ENCODE results near the gene E2F3.

The E2F3 gene

DNA sequence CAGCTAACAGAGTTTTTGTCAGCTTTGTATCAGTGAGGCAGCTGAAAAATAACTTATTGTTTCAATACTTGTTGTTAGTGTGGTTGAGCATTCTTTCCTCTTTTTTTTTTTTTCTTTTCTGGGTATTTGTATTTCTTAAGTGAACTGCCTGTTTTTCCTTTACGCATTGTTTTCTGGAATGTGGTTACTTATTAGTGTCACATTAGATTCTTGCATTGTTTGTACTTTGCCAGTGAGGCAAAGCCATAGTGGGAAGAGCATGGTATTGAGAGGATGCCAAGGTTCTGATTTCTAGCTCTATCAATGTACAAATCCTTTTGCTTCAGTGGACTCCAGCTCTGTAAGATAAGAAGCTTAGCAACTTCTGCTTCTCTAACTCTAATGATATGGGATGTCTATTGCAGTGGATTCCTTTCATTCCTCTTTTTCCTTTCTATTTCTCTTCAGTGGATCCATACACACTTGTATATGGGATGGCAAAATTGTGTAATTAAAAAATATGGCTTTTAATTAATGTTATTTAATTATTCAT, 136.5 kb downstream of the E2F3 start:
- DNase-seq = no peak

DNA sequence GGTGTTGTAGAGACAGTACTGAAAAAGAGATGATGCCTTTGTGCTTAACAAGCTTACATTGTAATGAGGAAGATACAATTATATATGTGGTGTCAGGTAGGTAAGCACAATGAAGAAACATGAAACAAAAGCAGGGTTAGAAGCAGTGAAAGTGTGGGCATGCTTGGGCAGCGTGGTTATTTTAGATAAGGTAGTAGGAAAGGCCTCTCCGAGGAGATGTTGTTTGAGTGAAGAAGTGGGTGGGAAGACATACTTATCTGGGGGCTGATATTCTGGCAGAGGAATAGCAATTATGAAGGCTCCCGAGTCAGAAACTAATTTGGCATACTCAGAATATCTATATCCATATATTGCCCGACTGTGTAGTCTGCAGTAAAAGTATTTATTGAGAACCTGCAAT, 137.2 kb downstream of the E2F3 start:
- DNase-seq = no peak

DNA sequence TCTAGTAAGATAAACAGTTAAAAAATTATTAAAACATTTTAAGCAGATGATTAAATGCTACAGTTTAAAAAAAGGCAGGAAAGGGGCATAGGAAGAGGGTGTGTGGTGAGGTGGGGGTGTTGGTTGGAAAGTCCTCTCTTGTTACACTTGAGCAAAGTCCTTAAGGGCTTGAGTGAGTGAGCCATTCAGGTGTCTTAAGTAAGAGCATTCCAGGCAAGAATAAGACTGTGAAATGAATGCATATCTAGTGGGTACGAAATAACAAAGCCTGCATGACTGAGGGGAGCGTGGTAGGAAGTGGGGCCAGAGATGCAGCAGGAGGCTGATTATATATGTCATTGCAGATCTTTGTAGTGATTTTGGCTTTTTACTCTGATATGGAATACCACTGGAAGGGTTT, 137.7 kb downstream of the E2F3 start:
- DNase-seq = no peak

DNA sequence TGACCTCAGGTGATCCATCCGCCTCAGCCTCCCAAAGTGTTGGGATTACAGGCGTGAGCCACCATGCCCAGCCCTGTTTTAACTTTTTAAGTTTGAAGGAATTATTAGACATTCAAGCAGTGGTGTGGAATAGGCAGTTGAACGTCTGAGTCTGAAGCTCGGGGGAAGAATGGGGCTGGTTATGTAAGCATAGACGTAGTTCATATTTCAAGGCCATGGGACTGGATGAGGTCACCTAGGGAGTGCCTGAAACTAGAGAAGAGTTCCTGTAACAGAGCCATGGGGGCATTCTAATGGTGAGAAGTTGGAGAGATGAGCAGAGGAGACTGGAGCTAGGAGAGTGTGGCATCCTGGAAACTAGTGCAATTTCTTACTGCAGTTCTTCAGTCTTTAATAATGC, 139.0 kb downstream of the E2F3 start:
- DNase-seq = no peak

DNA sequence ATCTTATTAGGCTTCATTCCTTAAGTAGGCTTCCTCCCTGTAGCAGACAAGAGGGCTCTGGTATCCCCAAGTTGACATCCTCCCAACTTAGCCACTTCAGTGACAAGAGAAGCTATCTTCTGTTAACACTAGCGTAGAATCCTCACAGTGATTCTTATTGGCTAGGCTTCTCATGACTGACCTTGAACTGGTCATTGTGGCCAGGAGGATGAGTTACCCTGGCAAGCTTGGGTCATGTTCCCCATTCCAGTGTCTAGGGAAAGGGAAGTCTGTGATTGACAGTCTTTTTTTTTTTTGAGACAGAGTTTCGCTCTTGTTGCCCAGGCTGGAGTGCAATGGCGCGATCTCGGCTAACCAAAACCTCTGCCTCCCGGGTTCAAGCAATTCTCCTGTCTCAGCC, 139.7 kb downstream of the E2F3 start:
- no peak for DNase-seq

DNA sequence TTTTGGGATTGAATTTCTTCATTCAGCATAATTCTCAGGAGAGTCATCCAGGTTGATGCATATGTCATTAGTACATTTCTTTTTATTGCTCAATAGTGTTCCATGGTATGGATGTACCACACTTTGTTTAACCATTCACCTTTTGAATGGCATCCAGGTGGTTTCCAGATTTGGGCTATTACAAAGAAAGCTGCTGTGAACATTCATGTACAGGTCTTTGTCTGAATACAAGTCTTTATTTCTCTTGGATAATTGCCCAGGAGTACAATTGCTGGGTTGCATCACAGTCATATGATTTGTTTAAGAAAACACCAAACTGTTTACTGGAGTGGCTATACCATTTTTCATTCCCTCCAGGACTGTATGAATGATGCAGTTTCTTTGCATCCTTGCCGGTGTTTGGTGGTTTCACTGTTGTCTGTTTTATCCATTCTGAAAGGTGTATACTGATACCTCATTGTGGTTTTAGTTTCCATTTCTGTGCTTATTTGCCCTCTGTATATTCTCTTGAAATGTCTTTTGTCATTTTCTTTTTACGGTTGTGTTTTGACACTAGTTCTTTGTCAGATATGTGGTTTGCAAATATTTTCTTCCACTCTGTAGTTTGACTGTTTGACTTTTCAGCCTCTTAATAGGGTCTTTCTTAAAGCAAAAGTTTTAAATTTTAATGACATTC, 141.4 kb downstream of the E2F3 start:
- no peak for DNase-seq
